CD14-positive monocyte (primary cell): ENCODE data around the gene ADAM19. TPM values are rescaled to one million over a fixed set of nuclear protein-coding genes. Genes with fewer than 3 reads are reported as not detected.
A peak's percentile ranks its signal among the peaks of the same experiment; 100 is the strongest.

Experiments
- DNase-seq, 3 donors: peaks; one replicate each; pipeline ENCODE4 v3.0.0-alpha.2; 2011 to 2022
- H2AFZ ChIP-seq: 2 replicates; pipeline ENCODE4 v1.6.0; 2012; ENCODE audit warnings: mild to moderate bottlenecking, low read depth, low read length, inconsistent platforms; ENCODE audit not compliant: insufficient read depth, poor library complexity, severe bottlenecking
- H3K27ac ChIP-seq, 2 donors: 1 replicate in 1 of 2; 2 replicates in 1 of 2; pipeline ENCODE4 v1.5.1; 2012 to 2013; ENCODE audit warnings: low read length in 2 of 2, control low read depth in 1 of 2, inconsistent platforms in 1 of 2, low read depth in 1 of 2, mild to moderate bottlenecking in 1 of 2
- H3K27me3 ChIP-seq, 2 donors: one replicate each; pipeline versions ENCODE4 v1.6.0 to v1.6.1; 2011 to 2013; ENCODE audit warnings: low read length in 2 of 2; ENCODE audit not compliant: control insufficient read depth in 2 of 2, insufficient read depth in 2 of 2
- H3K36me3 ChIP-seq, 2 donors: replicated peaks in 1 of 2; 1 replicate in 1 of 2; 2 replicates in 1 of 2; pipeline versions ENCODE4 v1.5.1 to v1.6.1; 2012 to 2013; ENCODE audit warnings: low read length in 2 of 2, control low read depth in 1 of 2, inconsistent platforms in 1 of 2, mild to moderate bottlenecking in 1 of 2; ENCODE audit not compliant: insufficient read depth in 2 of 2, control insufficient read depth in 1 of 2
- H3K4me1 ChIP-seq, 2 donors: 1 replicate in 1 of 2; 2 replicates in 1 of 2; pipeline versions ENCODE4 v1.5.1 to v1.6.1; 2012 to 2013; ENCODE audit warnings: low read length in 2 of 2, control low read depth in 1 of 2, inconsistent platforms in 1 of 2, mild to moderate bottlenecking in 1 of 2, moderate library complexity in 1 of 2; ENCODE audit not compliant: insufficient read depth in 2 of 2, control insufficient read depth in 1 of 2
- H3K4me2 ChIP-seq: replicated peaks from 2 replicates; pipeline ENCODE3; 2012; ENCODE audit warnings: low read length, moderate library complexity, mild to moderate bottlenecking; ENCODE audit not compliant: poor library complexity, severe bottlenecking; ENCODE audit errors: extremely low read depth
- H3K4me3 ChIP-seq, 3 experiments: fragments of 200-600 bp in 1 of 3; sonication (generic) in 1 of 3; replicated peaks in 1 of 3; 1 replicate in 2 of 3; 2 replicates in 1 of 3; pipeline ENCODE4 v1.5.1; 2011 to 2013; ENCODE audit warnings: low read length in 3 of 3, mild to moderate bottlenecking in 3 of 3, control low read depth in 2 of 3, low read depth in 2 of 3, inconsistent platforms in 1 of 3, moderate library complexity in 1 of 3
- H3K79me2 ChIP-seq: 2 replicates; pipeline ENCODE4 v1.6.0; 2012; ENCODE audit warnings: mild to moderate bottlenecking, control low read depth, inconsistent platforms, low read length, moderate library complexity; ENCODE audit not compliant: insufficient read depth
- H3K9ac ChIP-seq: 2 replicates; pipeline ENCODE4 v1.6.0; 2017; ENCODE audit warnings: low read length, mild to moderate bottlenecking; ENCODE audit not compliant: insufficient read depth, poor library complexity, severe bottlenecking
- H3K9me3 ChIP-seq, 2 donors: replicated peaks in 1 of 2; 1 replicate in 1 of 2; 2 replicates in 1 of 2; pipeline versions ENCODE4 v1.5.1 to v1.6.1; 2012 to 2013; ENCODE audit warnings: low read length in 2 of 2, control low read depth in 1 of 2; ENCODE audit not compliant: control insufficient read depth in 1 of 2, insufficient read depth in 1 of 2
- H4K20me1 ChIP-seq: 2 replicates; pipeline ENCODE4 v1.6.0; 2012; ENCODE audit warnings: mild to moderate bottlenecking, low read length, control low read depth, moderate library complexity; ENCODE audit not compliant: insufficient read depth
- H3K27ac Mint-ChIP-seq, 7 donors: one replicate each; pipeline ENCODE4 v1.8.0; 2020; ENCODE audit warnings: mild to moderate bottlenecking in 7 of 7, mixed read lengths in 7 of 7, moderate library complexity in 6 of 7, inconsistent platforms in 2 of 7
- H3K27me3 Mint-ChIP-seq, 3 donors: one replicate each; pipeline ENCODE4 v1.8.0; 2021 to 2022; ENCODE audit warnings: low read depth in 3 of 3, mild to moderate bottlenecking in 3 of 3, mixed read lengths in 3 of 3, moderate library complexity in 3 of 3, inconsistent platforms in 1 of 3
- H3K36me3 Mint-ChIP-seq, 2 donors: one replicate each; pipeline ENCODE4 v1.8.0; 2020; ENCODE audit warnings: mixed read lengths in 2 of 2, inconsistent platforms in 1 of 2, mild to moderate bottlenecking in 1 of 2
- H3K4me1 Mint-ChIP-seq: one replicate; pipeline ENCODE4 v1.8.0; 2020; ENCODE audit warnings: mild to moderate bottlenecking, mixed read lengths
- H3K4me3 Mint-ChIP-seq, 2 donors: one replicate each; pipeline ENCODE4 v1.8.0; 2020; ENCODE audit warnings: mild to moderate bottlenecking in 2 of 2, mixed read lengths in 2 of 2, moderate library complexity in 1 of 2
- H3K9me3 Mint-ChIP-seq, 7 donors: one replicate each; pipeline ENCODE4 v1.8.0; 2020 to 2022; ENCODE audit warnings: mixed read lengths in 7 of 7, mild to moderate bottlenecking in 6 of 7, moderate library complexity in 6 of 7, inconsistent platforms in 2 of 7
- CTCF ChIP-seq: fragments of 200-600 bp; IDR thresholded peaks from one replicate; pipeline ENCODE4 v1.8.0; 2022; ENCODE audit warnings: antibody characterized with exemption, mild to moderate bottlenecking
- WGBS: methylation state at CpG from one replicate; pipeline ENCODE4 v1.1.5; 2013; ENCODE audit warnings: missing lambda C conversion rate; ENCODE audit not compliant: insufficient coverage; 5-methylcytosine and 5-hydroxymethylcytosine counted together
- intact Hi-C, 2 donors: fragments of 100-400 bp; cut with micrococcal nuclease; formaldehyde crosslinking; loops; one replicate each; pipeline versions ENCODE4 v1.15.0 to v1.15.1; 2023
- polyA plus RNA-seq, 3 donors: library from polyadenylated mRNA; depleted of rRNA in 1 of 3; unstranded in 2 of 3; stranded (reverse) in 1 of 3; fragments of 300-500 nt in 2 of 3; fragments of >200 nt in 1 of 3; fragmentation: Illumina TruSeq in 2 of 3; gene quantifications; 1 replicate in 2 of 3; 2 replicates in 1 of 3; pipeline ENCODE4 v1.2.3, GENCODE V29; 2012 to 2021

Gene ADAM19
- polyA plus RNA-seq, 3 donors, result 3.0 to 12.7 (median 6.2) TPM

GRCh38 chr5:157446412-157446935, 129.1 kb downstream of the ADAM19 start:
- H3K27ac ChIP-seq, result no peak overlapping the region
- H3K4me3 Mint-ChIP-seq, result no peak overlapping the region
- H3K36me3 ChIP-seq, result no peaks in the 10 kb centered on the region
- H3K27me3 ChIP-seq, result no peaks in the 10 kb centered on the region
- no peak for TF ChIP-seq CTCF
- peaks cover 2 to 9% (median 7%) of the 10 kb centered on the region in 3 donors for H3K27me3 Mint-ChIP-seq
- peak overlapping the region in 1 of 7 donors; percentile 3 for H3K27ac Mint-ChIP-seq
- H3K36me3 Mint-ChIP-seq, result no peaks in the 10 kb centered on the region
- H4K20me1 ChIP-seq, result no peaks in the 10 kb centered on the region
- H3K9ac ChIP-seq, result no peak overlapping the region
- no peaks in the 10 kb centered on the region for H3K9me3 ChIP-seq
- DNase-seq, result no peak
- H3K4me1 ChIP-seq, result no peaks in the 10 kb centered on the region
- 80% methylated on average over 7 of the region's 9 CpGs for WGBS
- H3K9me3 Mint-ChIP-seq, result no peaks in the 10 kb centered on the region
- no peak overlapping the region for H2AFZ ChIP-seq
- peaks cover 3% of the 10 kb centered on the region for H3K4me1 Mint-ChIP-seq
- intact Hi-C loops, result loop anchor here in 1 of 2 donors (10.0 kb wide), 1 partner anchor 268 kb away; no protein-coding TSS in a partner anchor
- H3K4me3 ChIP-seq, result no peak overlapping the region
- no peak overlapping the region for H3K4me2 ChIP-seq
- H3K79me2 ChIP-seq, result no peaks in the 10 kb centered on the region

- no peak overlapping the region for H3K4me2 ChIP-seq
- intact Hi-C loops, result loop anchor here in 1 of 2 donors (10.0 kb wide), 1 partner anchor 269 kb away; no protein-coding TSS in a partner anchor
- no CpG with 5 or more reads among the region's 5 CpGs for WGBS
These were observed 129.7 kb downstream of the ADAM19 start for GRCh38 chr5:157445745-157446411.

More at GRCh38 chr5:157445745-157446411, 129.7 kb downstream of the ADAM19 start:
- Histone ChIP-seq H3K9me3 (no peaks in the 10 kb centered on the region), H3K36me3 (no peaks in the 10 kb centered on the region), H3K27ac (no peak overlapping the region), H4K20me1 (no peaks in the 10 kb centered on the region), H3K27me3 (no peaks in the 10 kb centered on the region), H2AFZ (no peak overlapping the region), H3K9ac (no peak overlapping the region), H3K79me2 (no peaks in the 10 kb centered on the region), H3K4me3 (no peak overlapping the region), H3K4me1 (no peaks in the 10 kb centered on the region)
- TF ChIP-seq CTCF, result no peak
- peaks cover 2 to 9% (median 9%) of the 10 kb centered on the region in 3 donors for H3K27me3 Mint-ChIP-seq
- H3K36me3 Mint-ChIP-seq, result no peaks in the 10 kb centered on the region
- H3K27ac Mint-ChIP-seq, result no peak overlapping the region
- H3K4me3 Mint-ChIP-seq, result no peak overlapping the region
- no peak for DNase-seq
- H3K4me1 Mint-ChIP-seq, result peaks cover 3% of the 10 kb centered on the region
- H3K9me3 Mint-ChIP-seq, result no peaks in the 10 kb centered on the region
